NCI-H146 treated with DMSO at 0.1 percent for 48 hours (cell line): Measurements from ENCODE around the gene AFAP1.

Experiments
- DNase-seq: peaks from one replicate; lab custom pipeline; 2025; ENCODE audit not compliant: unreplicated experiment; lab: John Stamatoyannopoulos, UW

The AFAP1 gene

GRCh38 chr4:7760228-7760627 is 179.4 kb downstream of the AFAP1 start:
- no peak for DNase-seq

DNA sequence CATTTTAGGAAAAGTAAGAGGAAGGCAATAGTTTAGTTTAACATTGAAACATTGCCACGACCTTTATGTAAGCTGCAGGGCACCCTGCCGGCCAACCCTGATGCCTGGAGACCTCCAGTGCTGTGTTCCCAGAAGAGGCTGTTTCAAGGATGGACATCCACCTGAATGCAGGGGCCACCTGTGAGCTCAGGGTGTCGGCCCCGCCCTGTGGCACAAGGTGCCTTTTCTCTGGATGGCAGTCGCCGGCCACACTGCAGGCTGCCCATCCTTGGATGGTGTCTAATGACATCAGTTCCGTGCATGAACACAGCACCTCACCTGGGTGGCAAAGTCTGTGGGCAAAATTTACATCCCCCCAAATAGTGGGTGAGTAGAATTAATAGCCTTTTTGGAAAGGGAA is 180.0 kb downstream of the AFAP1 start:
- DNase-seq, result no peak

GRCh38 chr4:7759216-7759615 is 180.4 kb downstream of the AFAP1 start:
- no peak for DNase-seq

DNA sequence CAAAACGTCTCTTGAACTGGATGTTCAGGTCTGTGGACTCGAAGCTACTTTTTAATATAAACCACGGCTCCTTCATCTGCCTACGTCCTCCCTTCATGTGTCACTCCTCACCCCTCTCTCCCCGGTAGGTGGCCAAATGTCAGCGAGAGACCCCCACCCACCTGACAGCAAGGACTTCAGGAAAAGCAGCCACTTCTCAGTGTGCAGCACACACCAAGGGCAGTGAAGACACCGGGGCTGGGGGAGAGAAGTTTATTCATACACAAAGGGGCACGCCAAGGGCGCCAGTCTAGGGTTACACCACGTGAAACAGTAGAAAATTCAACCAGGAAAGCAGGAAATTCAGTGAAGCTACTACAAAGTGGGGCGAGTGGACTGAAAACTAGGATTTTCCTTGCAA is 181.2 kb downstream of the AFAP1 start:
- no peak for DNase-seq

- DNase-seq, result no peak
Measured at GRCh38 chr4:7757501-7758471, 181.9 kb downstream of the AFAP1 start.

DNA sequence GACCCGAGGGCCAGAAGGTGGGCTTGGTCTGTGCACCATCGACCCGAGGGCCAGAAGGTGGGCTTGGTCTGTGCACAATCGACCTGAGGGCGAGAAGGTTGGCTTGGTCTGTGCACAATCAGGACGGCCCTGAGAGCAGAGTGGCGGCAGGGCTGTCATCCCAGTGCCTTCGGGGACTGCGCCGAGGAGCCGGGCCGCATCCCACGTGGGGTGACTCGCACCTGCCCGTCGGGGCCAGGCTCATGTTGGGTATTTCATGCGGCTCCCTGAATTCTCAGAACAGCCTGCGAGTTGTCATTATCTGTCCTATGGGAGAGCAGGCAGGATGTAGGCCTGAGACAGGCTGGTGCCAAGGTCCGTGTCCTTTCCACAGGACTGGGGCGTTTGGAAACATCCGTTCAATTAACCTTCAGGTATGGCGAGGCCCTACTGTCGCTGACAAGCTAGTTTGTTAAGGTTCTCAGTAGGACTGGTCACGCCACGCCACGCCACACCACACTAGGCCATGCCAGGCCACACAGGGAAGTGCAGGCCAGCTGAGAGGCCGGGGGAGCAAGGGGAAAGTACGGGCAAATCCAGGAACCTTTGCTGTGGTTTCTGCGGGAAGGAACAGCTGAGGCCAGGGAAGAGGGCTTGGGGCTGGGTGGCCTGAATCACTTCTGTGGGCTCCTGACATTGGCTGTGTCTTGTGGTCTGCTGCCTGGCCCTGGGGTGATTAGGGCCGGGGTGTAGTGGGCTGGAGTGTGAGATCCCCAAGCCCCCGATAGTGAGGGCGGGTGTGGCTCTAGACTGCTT is 182.9 kb downstream of the AFAP1 start:
- no peak for DNase-seq

- DNase-seq, result no peak
Measured at GRCh38 chr4:7756071-7756470, 183.6 kb downstream of the AFAP1 start.

DNA sequence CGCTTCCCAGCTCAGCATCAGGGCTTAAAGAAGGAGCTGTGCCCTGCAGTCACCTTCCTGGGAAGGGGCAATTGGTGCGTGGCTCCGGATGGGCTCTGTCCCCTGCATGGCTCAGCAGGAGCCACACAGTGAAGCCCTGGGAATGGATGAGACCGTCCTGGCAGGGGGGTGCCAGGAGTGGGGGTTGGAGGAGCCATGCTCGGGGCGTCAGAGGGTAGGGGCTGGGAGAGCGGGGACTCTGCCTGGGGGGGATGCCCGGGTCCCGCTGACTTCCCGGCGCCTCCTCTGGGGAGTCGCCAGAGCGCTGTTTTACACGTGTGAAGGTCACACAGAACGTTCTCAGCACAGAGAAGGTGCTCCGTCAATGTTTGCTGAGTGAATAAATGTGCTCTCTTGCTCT is 184.1 kb downstream of the AFAP1 start:
- no peak for DNase-seq

DNA sequence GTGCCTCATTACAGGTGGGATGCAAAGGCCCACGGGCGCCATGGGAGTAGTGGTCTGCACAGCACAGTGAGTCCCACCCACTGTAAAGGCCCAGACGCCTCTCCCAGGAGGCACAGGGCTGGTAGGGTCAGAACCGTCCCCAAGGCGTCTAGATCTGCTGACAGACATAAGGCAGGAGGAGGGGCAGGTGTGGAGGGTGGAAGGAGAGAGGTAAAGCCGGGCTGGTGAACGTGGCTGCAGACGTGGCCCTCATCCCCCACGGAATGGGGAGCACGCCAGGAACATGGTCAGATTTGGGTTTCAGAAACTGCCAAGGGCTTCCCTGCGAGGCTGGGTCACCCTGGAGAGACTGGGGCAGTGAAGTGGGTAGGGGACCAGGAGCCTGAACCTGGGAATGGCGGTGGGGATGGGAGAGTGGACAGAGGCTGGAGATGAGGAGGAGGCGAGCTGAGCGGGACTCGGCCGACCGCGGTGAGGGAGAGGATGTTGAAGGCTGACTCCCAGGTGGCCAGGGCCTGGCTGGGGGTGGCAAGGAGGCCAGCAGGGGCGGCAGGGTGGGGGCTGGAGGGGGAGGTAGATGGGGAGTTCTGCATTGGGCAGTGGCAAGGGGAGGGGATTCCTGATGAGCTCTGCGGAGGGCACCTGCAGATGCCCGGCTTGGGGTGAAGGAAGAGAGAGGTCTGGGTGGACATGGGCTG is 184.9 kb downstream of the AFAP1 start:
- no peak for DNase-seq

DNA sequence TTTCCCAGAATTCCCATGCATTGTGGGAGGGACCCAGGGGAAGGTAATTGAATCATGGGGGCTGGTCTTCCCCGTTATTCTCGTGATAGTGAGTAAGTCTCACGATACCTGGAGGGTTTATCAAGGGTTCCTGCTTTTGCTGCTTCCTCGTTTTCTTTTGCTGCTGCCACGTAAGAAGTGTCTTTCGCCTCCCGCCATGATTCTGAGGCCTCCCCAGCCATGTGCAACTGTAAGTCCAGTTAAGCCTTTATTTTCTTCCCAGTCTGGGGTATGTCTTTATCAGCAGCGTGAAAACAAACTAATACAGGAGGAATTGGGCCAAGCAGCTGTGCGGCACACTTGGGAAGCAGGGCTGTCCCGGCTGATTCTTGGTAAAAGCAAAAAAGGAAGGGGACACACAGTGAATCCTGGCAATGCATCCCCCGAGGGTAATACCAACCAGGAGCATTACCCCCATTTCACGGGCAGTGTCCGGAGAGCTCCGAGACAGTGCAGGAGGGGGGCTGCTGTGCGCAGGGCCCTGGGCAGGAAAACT is 185.7 kb downstream of the AFAP1 start:
- no peak for DNase-seq

DNA sequence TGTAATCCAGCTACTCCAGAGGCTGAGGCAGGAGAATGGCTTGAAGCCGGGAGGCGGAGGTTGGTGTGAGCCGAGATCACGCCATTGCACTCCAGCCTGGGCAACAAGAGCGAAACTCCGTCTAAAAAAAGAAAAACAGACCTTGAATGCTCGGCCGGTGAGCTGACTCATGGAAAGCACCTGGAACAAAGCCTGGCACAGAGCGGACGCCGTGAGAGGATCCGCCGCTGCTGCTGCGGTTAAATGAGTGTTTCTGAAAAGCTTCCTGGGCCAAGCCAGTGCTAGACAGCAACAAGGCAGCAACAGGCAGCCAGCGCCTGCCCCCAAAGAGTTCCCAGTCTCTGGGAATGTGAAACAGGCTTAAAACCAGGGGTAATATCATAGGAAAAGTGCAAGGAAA is 186.4 kb downstream of the AFAP1 start:
- DNase-seq, result no peak

- no peak for DNase-seq
Measured at GRCh38 chr4:7752649-7753048, 187.0 kb downstream of the AFAP1 start.

GRCh38 chr4:7750972-7751371 is 188.7 kb downstream of the AFAP1 start:
- no peak for DNase-seq

DNA sequence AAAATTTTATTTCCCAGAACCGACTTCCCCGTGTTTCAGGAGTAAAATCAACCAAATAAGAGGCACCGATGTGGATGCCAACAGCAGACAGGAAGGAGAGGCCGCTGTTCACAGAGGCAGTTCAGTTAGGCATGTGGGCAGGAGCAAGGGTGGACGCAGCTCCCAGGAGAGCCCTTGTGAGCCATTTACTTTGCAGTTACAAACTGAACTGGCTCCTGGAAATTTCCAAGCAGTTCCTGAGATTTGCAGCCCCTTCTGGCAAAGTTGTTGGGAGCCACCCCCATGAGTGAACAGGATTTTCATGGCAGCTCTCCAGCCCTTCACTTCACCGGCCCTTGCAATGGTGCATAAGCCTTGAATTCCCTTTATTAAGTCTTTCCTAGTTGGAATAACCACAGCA is 189.1 kb downstream of the AFAP1 start:
- no peak for DNase-seq

- no peak for DNase-seq
Measured at GRCh38 chr4:7747566-7747965, 192.1 kb downstream of the AFAP1 start.

- DNase-seq, result no peak
Measured at GRCh38 chr4:7747062-7747385, 192.6 kb downstream of the AFAP1 start.

DNA sequence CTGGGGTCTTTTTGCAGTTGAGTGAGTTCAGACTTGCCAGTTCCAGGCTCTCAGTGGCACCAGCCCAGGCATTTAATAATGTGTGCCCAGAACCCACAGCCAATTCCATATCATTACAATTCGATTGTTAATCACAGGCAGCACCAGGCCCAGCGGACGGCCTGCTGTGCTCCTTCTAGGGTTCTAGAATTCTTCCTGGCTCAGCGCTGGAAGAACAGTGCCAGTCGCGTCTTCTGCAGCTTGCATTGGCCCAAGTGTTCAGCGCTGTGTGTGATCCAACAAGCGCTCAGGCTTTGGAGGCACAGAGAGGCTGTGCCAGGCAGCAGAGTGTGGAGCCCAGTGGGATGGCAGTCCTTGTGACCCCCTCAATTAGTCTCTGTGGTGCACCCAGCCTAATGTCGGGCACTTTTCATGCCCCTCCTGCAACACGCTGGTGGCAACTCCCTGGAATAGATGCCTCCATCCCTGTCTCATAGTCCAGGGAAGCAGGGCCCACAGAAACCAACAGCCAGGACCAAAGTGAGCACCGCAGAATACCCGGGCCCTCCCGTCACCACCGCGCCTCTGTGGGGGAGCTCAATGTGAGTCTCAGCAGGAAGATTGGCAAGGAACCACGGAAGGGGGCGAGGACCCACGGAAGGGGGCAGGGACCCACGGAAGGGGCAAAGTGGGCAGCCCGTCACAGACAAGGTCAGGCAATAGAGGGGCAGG is 193.2 kb downstream of the AFAP1 start:
- DNase-seq, result no peak

DNA sequence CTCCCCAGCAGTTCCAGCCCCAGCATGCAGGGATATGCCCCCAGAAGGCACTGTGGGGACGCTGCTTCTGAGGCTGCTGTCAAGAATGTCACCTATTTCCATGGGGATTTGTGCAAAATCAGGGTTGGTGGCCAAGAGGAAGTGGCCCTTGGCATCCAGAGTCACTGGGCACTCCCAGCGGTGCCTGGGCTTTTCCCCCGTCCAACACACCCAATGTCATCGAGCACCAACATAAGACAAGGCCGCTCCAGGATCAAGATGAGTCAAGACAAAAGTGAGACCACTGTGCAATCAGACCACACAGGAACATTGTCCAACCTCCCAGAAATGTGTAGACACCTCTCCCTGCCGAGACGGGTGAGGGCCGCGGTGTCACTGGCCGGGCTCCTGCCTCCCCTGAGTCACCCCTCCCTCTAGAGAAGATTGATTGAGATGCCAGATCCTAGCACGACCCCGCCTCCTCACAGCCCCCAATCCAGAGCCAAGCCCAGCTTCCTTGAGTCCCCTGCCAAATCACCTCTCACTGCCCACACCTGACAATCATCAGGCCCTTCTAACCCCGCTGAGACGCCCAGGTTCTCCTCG is 194.3 kb downstream of the AFAP1 start:
- no peak for DNase-seq

- DNase-seq, result no peak
Measured at GRCh38 chr4:7744142-7744804, 195.4 kb downstream of the AFAP1 start.

DNA sequence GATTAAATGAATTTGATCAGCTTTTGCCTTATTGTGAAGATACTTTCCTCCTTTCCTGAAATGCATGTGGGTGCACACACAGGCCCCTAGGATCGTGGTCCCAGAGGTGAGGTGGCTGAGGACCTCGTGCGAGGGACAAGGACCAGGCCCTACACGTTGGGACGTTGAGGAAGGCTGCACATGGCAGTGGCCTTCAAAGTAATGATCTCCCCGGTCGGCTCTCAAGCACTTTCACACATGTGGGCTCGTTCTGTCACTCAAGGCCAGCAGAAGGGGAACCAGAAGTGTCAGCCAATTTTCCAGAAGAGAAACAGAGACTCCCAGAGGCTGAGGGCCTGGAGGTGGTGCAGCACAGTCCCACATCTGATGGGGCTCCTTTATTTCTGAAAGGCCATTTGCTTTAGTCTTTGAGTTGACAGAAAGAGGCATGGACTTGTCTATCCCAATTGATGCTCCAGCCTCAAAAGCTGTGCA is 196.8 kb downstream of the AFAP1 start:
- DNase-seq, result no peak
